22Rv1 (cell line): ENCODE data around the gene DCAF10.

ENCODE experiments used
- CTCF ChIP-seq: fragments of 450-650 bp; IDR thresholded peaks from 2 replicates; pipeline ENCODE4 v1.5.1; 2017; ENCODE audit warnings: mild to moderate bottlenecking
- ZFX ChIP-seq: fragments of 450-650 bp; IDR thresholded peaks from 2 replicates; pipeline ENCODE4 v1.6.1; 2017; ENCODE audit warnings: antibody characterized with exemption, borderline replicate concordance

GRCh38 chr9:37913480-37914153 lies 113.0 kb downstream of the DCAF10 start:
- peak; percentile 94 for TF ChIP-seq CTCF
- no peak for TF ChIP-seq ZFX
